Testis (tissue), 3 donors: ENCODE data around the gene PDGFRB. TPM values are rescaled to one million over a fixed set of nuclear protein-coding genes. Genes with fewer than 3 reads are reported as not detected.

Experiments used
- DNase-seq: peaks from one replicate; pipeline ENCODE4 v3.0.0-alpha.2; 2019
- H3K27ac ChIP-seq, 2 donors: fragments of 200-600 bp; sonication (generic); one replicate each; pipeline ENCODE4 v1.5.1; 2019
- H3K27me3 ChIP-seq: fragments of 200-600 bp; sonication (generic); one replicate; pipeline ENCODE4 v1.5.1; 2019
- H3K36me3 ChIP-seq: fragments of 200-600 bp; sonication (generic); one replicate; pipeline ENCODE4 v1.5.1; 2017; ENCODE audit warnings: low read depth; ENCODE audit errors: missing control alignments
- H3K4me1 ChIP-seq: fragments of 200-600 bp; sonication (generic); one replicate; pipeline ENCODE4 v1.5.1; 2019
- H3K4me3 ChIP-seq, 2 donors: fragments of 200-600 bp; sonication (generic); one replicate each; pipeline ENCODE4 v1.5.1; 2017 to 2019
- H3K9me3 ChIP-seq: fragments of 200-600 bp; sonication (generic); one replicate; pipeline ENCODE4 v1.5.1; 2017
- CTCF ChIP-seq, 3 experiments: fragments of 450-650 bp in 2 of 3; fragments of 200-600 bp in 1 of 3; sonication (generic) in 1 of 3; IDR thresholded peaks; one replicate each; pipeline ENCODE4 v1.5.1; 2016 to 2019; ENCODE audit warnings: antibody characterized with exemption in 3 of 3, mild to moderate bottlenecking in 2 of 3, moderate library complexity in 1 of 3
- POLR2A ChIP-seq: fragments of 450-650 bp; IDR thresholded peaks from one replicate; pipeline ENCODE4 v1.6.1; 2017; ENCODE audit warnings: antibody characterized with exemption, mild to moderate bottlenecking, moderate library complexity
- WGBS, 2 donors: methylation state at CpG; one replicate each; pipeline ENCODE4 v1.1.5; 2018; 5-methylcytosine and 5-hydroxymethylcytosine counted together
- intact Hi-C: fragments of 100-400 bp; cut with DNase I; formaldehyde crosslinking; loops from one replicate; pipeline ENCODE4 v1.15.1; 2023; ENCODE audit warnings: low total_unique reads
- polyA plus RNA-seq: library from polyadenylated mRNA; stranded (reverse); fragments of 350-450 nt; fragmentation: Illumina TruSeq; extraction: RNeasy Lipid Tissue Mini Kit (QIAGEN cat#74804); gene quantifications from one replicate; pipeline ENCODE4 v1.2.3, GENCODE V29; 2014; ENCODE audit warnings: low read depth, low replicate concordance; ENCODE audit not compliant: insufficient read depth
- total RNA-seq, 2 donors: library from RNA; depleted of rRNA; stranded (reverse); fragments of >200 nt; gene quantifications; one replicate each; pipeline ENCODE4 v1.2.3, GENCODE V29; 2016

The PDGFRB gene
- total and polyA plus RNA-seq, 3 donors from 2014 or later: 61.6 to 87.0 (median 71.2) TPM

GRCh38 chr5:150188146-150188842, 32.6 kb upstream of the PDGFRB start:
- Histone ChIP-seq H3K4me3 (no peak overlapping the region), H3K9me3 (no peaks in the 10 kb centered on the region), H3K27ac (no peak overlapping the region), H3K36me3 (no peaks in the 10 kb centered on the region), H3K27me3 (no peaks in the 10 kb centered on the region), H3K4me1 (no peaks in the 10 kb centered on the region)
- intact Hi-C loops: no loop called here
- 65 to 81% methylated on average over 3 of the region's 3 CpGs for WGBS, 2 donors
- TF ChIP-seq CTCF (IDR thresholded peaks at IDR 0.05): no peak
- TF ChIP-seq POLR2A: no peak
- no peak for DNase-seq

- intact Hi-C loops: no loop called here
- H3K27ac ChIP-seq: no peak overlapping the region
- no peak overlapping the region for H3K4me3 ChIP-seq
- peaks cover 6% of the 10 kb centered on the region for H3K4me1 ChIP-seq
- no peaks in the 10 kb centered on the region for H3K27me3 ChIP-seq
- DNase-seq: no peak
- no peaks in the 10 kb centered on the region for H3K36me3 ChIP-seq
- TF ChIP-seq CTCF (IDR thresholded peaks at IDR 0.05): no peak
- TF ChIP-seq POLR2A: no peak
- H3K9me3 ChIP-seq: no peaks in the 10 kb centered on the region
- 70 to 78% methylated on average over 4 of the region's 4 CpGs for WGBS, 2 donors
Observed at GRCh38 chr5:150186897-150187296, 31.3 kb upstream of the PDGFRB start.

GRCh38 chr5:150186137-150186536, 30.5 kb upstream of the PDGFRB start:
- Histone ChIP-seq H3K27me3 (no peaks in the 10 kb centered on the region), H3K27ac (no peak overlapping the region), H3K4me3 (no peak overlapping the region), H3K36me3 (no peaks in the 10 kb centered on the region), H3K9me3 (no peaks in the 10 kb centered on the region), H3K4me1 (peaks cover 14% of the 10 kb centered on the region)
- no peak for TF ChIP-seq POLR2A
- TF ChIP-seq CTCF (IDR thresholded peaks at IDR 0.05): no peak
- intact Hi-C loops: no loop called here
- no peak for DNase-seq
- 97 to 98% methylated on average over 6 to 8 of the region's 8 CpGs for WGBS, 2 donors

GRCh38 chr5:150184990-150185912, 29.6 kb upstream of the PDGFRB start:
- H3K4me1 ChIP-seq: peaks cover 21% of the 10 kb centered on the region
- no peak overlapping the region for H3K27ac ChIP-seq
- no peaks in the 10 kb centered on the region for H3K9me3 ChIP-seq
- no peaks in the 10 kb centered on the region for H3K27me3 ChIP-seq
- TF ChIP-seq CTCF (IDR thresholded peaks at IDR 0.05) (no peak), POLR2A (no peak)
- DNase-seq: no peak
- intact Hi-C loops: no loop called here
- no peak overlapping the region for H3K4me3 ChIP-seq
- no peaks in the 10 kb centered on the region for H3K36me3 ChIP-seq
- 85 to 91% methylated on average over 12 of the region's 12 CpGs for WGBS, 2 donors
